ENCODE results near the gene CCER1. TPM values are rescaled to one million over a fixed set of nuclear protein-coding genes. Genes with fewer than 3 reads are reported as not detected.

CCER1 gene
- total and polyA plus RNA-seq, 8 donors: not detected

GRCh38 chr12:90909069-90909770 is 45.8 kb downstream of the CCER1 start:
- DNase-seq: peak in 1 of 2 donors; percentile 70
- no peaks in the 10 kb centered on the region for H3K27me3 ChIP-seq
- H3K4me3 ChIP-seq: no peak overlapping the region
- no peaks in the 10 kb centered on the region for H3K36me3 ChIP-seq
- H3K27ac ChIP-seq: no peak overlapping the region
- no peaks in the 10 kb centered on the region for H3K4me1 ChIP-seq
- 42 to 47% (median 43%) methylated on average over 7 of the region's 7 CpGs for WGBS, 5 donors
- no peaks in the 10 kb centered on the region for H3K9me3 ChIP-seq
- TF ChIP-seq POLR2AphosphoS5 (IDR thresholded peaks at IDR 0.05): no peak
- peak in 3 of 7 experiments; percentile 33 to 60 (median 41) for TF ChIP-seq CTCF (IDR thresholded peaks at IDR 0.05)
- intact Hi-C loops (cut with DNase I; ENCODE audit: low total_unique reads): no loop called here

- Histone ChIP-seq H3K4me1 (no peaks in the 10 kb centered on the region), H3K4me3 (no peak overlapping the region), H3K27ac (no peak overlapping the region), H3K9me3 (no peaks in the 10 kb centered on the region), H3K27me3 (no peaks in the 10 kb centered on the region), H3K36me3 (no peaks in the 10 kb centered on the region)
- intact Hi-C loops (cut with DNase I; ENCODE audit: low total_unique reads): no loop called here
- peak in 1 of 2 donors; percentile 19 for DNase-seq
- TF ChIP-seq EP300 (IDR thresholded peaks at IDR 0.05) (no peak), CTCF (IDR thresholded peaks at IDR 0.05) (no peak), POLR2A (IDR thresholded peaks at IDR 0.05) (no peak), POLR2AphosphoS5 (IDR thresholded peaks at IDR 0.05) (no peak)
Observed at GRCh38 chr12:90908465-90908864, 46.5 kb downstream of the CCER1 start.

GRCh38 chr12:90905691-90906370 is 49.1 kb downstream of the CCER1 start:
- H3K4me3 ChIP-seq: no peak overlapping the region
- H3K9me3 ChIP-seq: no peaks in the 10 kb centered on the region
- H3K27me3 ChIP-seq: no peaks in the 10 kb centered on the region
- no peak for DNase-seq
- no peaks in the 10 kb centered on the region for H3K36me3 ChIP-seq
- no peak for TF ChIP-seq EP300 (IDR thresholded peaks at IDR 0.05)
- no peak for TF ChIP-seq POLR2AphosphoS5 (IDR thresholded peaks at IDR 0.05)
- no peak for TF ChIP-seq POLR2A (IDR thresholded peaks at IDR 0.05)
- TF ChIP-seq CTCF (IDR thresholded peaks at IDR 0.05): no peak
- no peaks in the 10 kb centered on the region for H3K4me1 ChIP-seq
- WGBS, 5 donors: 42 to 85% (median 58%) methylated on average over 1 of the region's 1 CpG
- intact Hi-C loops (cut with DNase I; ENCODE audit: low total_unique reads): no loop called here
- no peak overlapping the region for H3K27ac ChIP-seq

- DNase-seq: no peak
- Histone ChIP-seq H3K4me3 (no peak overlapping the region), H3K9me3 (no peaks in the 10 kb centered on the region), H3K27me3 (no peaks in the 10 kb centered on the region), H3K36me3 (no peaks in the 10 kb centered on the region), H3K4me1 (no peaks in the 10 kb centered on the region), H3K27ac (no peak overlapping the region)
- intact Hi-C loops (cut with DNase I; ENCODE audit: low total_unique reads): no loop called here
- no peak for TF ChIP-seq POLR2AphosphoS5 (IDR thresholded peaks at IDR 0.05)
- no peak for TF ChIP-seq CTCF (IDR thresholded peaks at IDR 0.05)
- TF ChIP-seq EP300 (IDR thresholded peaks at IDR 0.05): no peak
- no peak for TF ChIP-seq POLR2A (IDR thresholded peaks at IDR 0.05)
- WGBS, 5 donors: 80 to 84% (median 82%) methylated on average over 2 of the region's 2 CpGs
Observed at GRCh38 chr12:90902596-90902995, 52.4 kb downstream of the CCER1 start.

Other genes starting within 250 kb of the CCER1 start
- gene EPYC, start 49.8 kb upstream of the CCER1 start, total RNA-seq: not detected
- gene EPYC, start 49.8 kb upstream of the CCER1 start, polyA plus RNA-seq: not detected
- gene KERA, start 102.8 kb upstream of the CCER1 start, total RNA-seq: 1 to 10 TPM in 1 of 5 donors, not detected in 4; 2.2 TPM
- gene KERA, start 102.8 kb upstream of the CCER1 start, polyA plus RNA-seq: not detected
- 100 to 1,000 TPM in 1 of 5 donors, 10 to 100 TPM in 3, 1 to 10 TPM in 1; 7.0 to 486 (median 18.1) TPM for gene LUM, start 156.3 kb upstream of the CCER1 start, total RNA-seq
- 10 to 100 TPM in 2 of 3 donors, 1 to 10 TPM in 1; 6.9 to 46.1 (median 39.4) TPM for gene LUM, start 156.3 kb upstream of the CCER1 start, polyA plus RNA-seq
- 1,000 to 10,000 TPM in 1 of 5 donors, 100 to 1,000 TPM in 4; 189 to 1,044 (median 516) TPM for gene DCN, start 227.6 kb upstream of the CCER1 start, total RNA-seq
- 100 to 1,000 TPM; 145 to 368 (median 223) TPM for gene DCN, start 227.6 kb upstream of the CCER1 start, polyA plus RNA-seq